Measurements from ENCODE around the gene HELZ. TPM values are rescaled to one million over a fixed set of nuclear protein-coding genes. Genes with fewer than 3 reads are reported as not detected.

Gene HELZ
- total and polyA plus RNA-seq, 4 donors: 3.8 to 69.2 (median 25.7) TPM

GRCh38 chr17:67047382-67047781 is 197.6 kb downstream of the HELZ start:
- no peaks in the 10 kb centered on the region for H3K36me3 ChIP-seq (ENCODE audit: control insufficient read depth in 4 of 4, insufficient read depth in 3 of 4, low read depth in 1 of 4, low read length in 3 of 4)
- no peak for TF ChIP-seq FOXA1 (IDR thresholded peaks at IDR 0.05)
- TF ChIP-seq TAF1 (conservative IDR thresholded peaks at IDR 0.05): no peak
- TF ChIP-seq HNF4A (conservative IDR thresholded peaks at IDR 0.05): no peak
- no peak for TF ChIP-seq YY1 (IDR thresholded peaks at IDR 0.05)
- TF ChIP-seq ZBTB33 (IDR thresholded peaks at IDR 0.05): no peak
- no peak for TF ChIP-seq MAX (IDR thresholded peaks at IDR 0.05)
- no peak for TF ChIP-seq JUND (IDR thresholded peaks at IDR 0.05)
- no peak for TF ChIP-seq HNF4G (IDR thresholded peaks at IDR 0.05)
- no peak for TF ChIP-seq SP1 (IDR thresholded peaks at IDR 0.05)
- no peak for TF ChIP-seq EGR1 (IDR thresholded peaks at IDR 0.05; ENCODE audit: low read depth in 2 of 2)
- TF ChIP-seq FOXA2 (IDR thresholded peaks at IDR 0.05): no peak
- TF ChIP-seq NR2F2 (IDR thresholded peaks at IDR 0.05): no peak
- no peak for TF ChIP-seq RAD21 (IDR thresholded peaks at IDR 0.05)
- no peak for TF ChIP-seq CTCF (IDR thresholded peaks at IDR 0.05; ENCODE audit: low read depth, low read length, missing input control)
- no peak for TF ChIP-seq RXRA (IDR thresholded peaks at IDR 0.05)
- no peak for TF ChIP-seq ATF3 (IDR thresholded peaks at IDR 0.05)
- no peak for DNase-seq (ENCODE audit: low spot score)
- H3K9me3 ChIP-seq (ENCODE audit: control insufficient read depth in 4 of 4, low read length in 3 of 4): peaks cover 3 to 14% (median 4%) of the 10 kb centered on the region in 4 donors
- H3K4me3 ChIP-seq (ENCODE audit: low read depth in 1 of 3, low read length in 3 of 3): no peak overlapping the region
- WGBS: 85% methylated on average over 1 of the region's 1 CpG
- H3K9ac ChIP-seq (ENCODE audit: low read depth in 1 of 2, low read length in 2 of 2): no peak overlapping the region
- no peaks in the 10 kb centered on the region for H3K27me3 ChIP-seq (ENCODE audit: control insufficient read depth in 4 of 4, insufficient read depth in 4 of 4, low read length in 3 of 4)
- no peaks in the 10 kb centered on the region for H3K4me1 ChIP-seq (ENCODE audit: control insufficient read depth in 4 of 4, insufficient read depth in 4 of 4, low read length in 3 of 4)
- no peak overlapping the region for H3K27ac ChIP-seq (ENCODE audit: low read depth in 1 of 2, low read length in 2 of 2)

GRCh38 chr17:67046398-67046797 is 198.6 kb downstream of the HELZ start:
- Histone ChIP-seq H3K9me3 (ENCODE audit: control insufficient read depth in 4 of 4, low read length in 3 of 4) (peaks cover 3 to 14% (median 4%) of the 10 kb centered on the region in 4 donors), H3K27ac (ENCODE audit: low read depth in 1 of 2, low read length in 2 of 2) (no peak overlapping the region), H3K36me3 (ENCODE audit: control insufficient read depth in 4 of 4, insufficient read depth in 3 of 4, low read depth in 1 of 4, low read length in 3 of 4) (no peaks in the 10 kb centered on the region), H3K9ac (ENCODE audit: low read depth in 1 of 2, low read length in 2 of 2) (no peak overlapping the region), H3K4me3 (ENCODE audit: low read depth in 1 of 3, low read length in 3 of 3) (no peak overlapping the region), H3K27me3 (ENCODE audit: control insufficient read depth in 4 of 4, insufficient read depth in 4 of 4, low read length in 3 of 4) (no peaks in the 10 kb centered on the region), H3K4me1 (ENCODE audit: control insufficient read depth in 4 of 4, insufficient read depth in 4 of 4, low read length in 3 of 4) (no peaks in the 10 kb centered on the region)
- no peak for DNase-seq (ENCODE audit: low spot score)
- WGBS: 88% methylated on average over 4 of the region's 4 CpGs
- TF ChIP-seq MAX (IDR thresholded peaks at IDR 0.05) (no peak), TAF1 (conservative IDR thresholded peaks at IDR 0.05) (no peak), ZBTB33 (IDR thresholded peaks at IDR 0.05) (no peak), ATF3 (IDR thresholded peaks at IDR 0.05) (no peak), HNF4A (conservative IDR thresholded peaks at IDR 0.05) (no peak), RXRA (IDR thresholded peaks at IDR 0.05) (no peak), FOXA1 (IDR thresholded peaks at IDR 0.05) (no peak), REST (IDR thresholded peaks at IDR 0.05) (no peak), RAD21 (IDR thresholded peaks at IDR 0.05) (no peak), YY1 (IDR thresholded peaks at IDR 0.05) (no peak), NR2F2 (IDR thresholded peaks at IDR 0.05) (no peak), FOXA2 (IDR thresholded peaks at IDR 0.05) (no peak), HNF4G (IDR thresholded peaks at IDR 0.05) (no peak), CTCF (IDR thresholded peaks at IDR 0.05; ENCODE audit: low read depth, low read length, missing input control) (no peak), GABPA (IDR thresholded peaks at IDR 0.05 in 1 of 2, conservative IDR thresholded peaks at IDR 0.05 in 1 of 2) (no peak)
